Breast epithelium (tissue), 4 donors: ENCODE measurements around the gene EIF4G3. TPM values are rescaled to one million over a fixed set of nuclear protein-coding genes. Genes with fewer than 3 reads are reported as not detected.

ENCODE experiments used
- DNase-seq, 2 donors: peaks; one replicate each; pipeline ENCODE4 v3.0.0-alpha.2; 2019; ENCODE audit warnings: low spot score in 2 of 2
- H3K27ac ChIP-seq, 2 donors: fragments of 200-600 bp; sonication (generic) in 1 of 2; one replicate each; pipeline ENCODE4 v1.5.1; 2016 to 2019; ENCODE audit warnings: mild to moderate bottlenecking in 1 of 2
- H3K27me3 ChIP-seq, 2 donors: fragments of 200-600 bp; sonication (generic) in 1 of 2; one replicate each; pipeline versions ENCODE4 v1.5.1 to v1.6.0; 2017 to 2019; ENCODE audit warnings: control low read depth in 1 of 2, mild to moderate bottlenecking in 1 of 2
- H3K36me3 ChIP-seq: fragments of 200-600 bp; one replicate; pipeline ENCODE4 v1.5.1; 2019
- H3K4me1 ChIP-seq, 2 donors: fragments of 200-600 bp; sonication (generic); one replicate each; pipeline ENCODE4 v1.5.1; 2016 to 2019; ENCODE audit warnings: control low read depth in 1 of 2
- H3K4me3 ChIP-seq, 3 donors: fragments of 200-600 bp; sonication (generic); 1 replicate in 2 of 3; 2 replicates in 1 of 3; pipeline ENCODE4 v1.5.1; 2016 to 2019; ENCODE audit warnings: mild to moderate bottlenecking in 3 of 3, moderate library complexity in 2 of 3
- H3K9me3 ChIP-seq, 2 donors: fragments of 200-600 bp; sonication (generic) in 1 of 2; one replicate each; pipeline ENCODE4 v1.5.1; 2016 to 2019; ENCODE audit warnings: control low read depth in 1 of 2
- POLR2A ChIP-seq: fragments of 450-650 bp; IDR thresholded peaks from one replicate; pipeline ENCODE4 v1.6.1; 2016; ENCODE audit warnings: antibody characterized with exemption, mild to moderate bottlenecking, moderate library complexity
- POLR2AphosphoS5 ChIP-seq, 3 donors: sonication (generic); formaldehyde crosslinking; IDR thresholded peaks; one replicate each; pipeline ENCODE4 v1.6.1; 2017; ENCODE audit warnings: antibody characterized with exemption in 3 of 3
- intact Hi-C: fragments of 100-400 bp; cut with DNase I; formaldehyde crosslinking; loops from one replicate; pipeline ENCODE4 v1.15.1; 2023; ENCODE audit warnings: low total_unique reads
- total RNA-seq, 3 donors: library from RNA; depleted of rRNA; stranded (reverse); fragments of >200 nt; gene quantifications; one replicate each; pipeline ENCODE4 v1.1.0, GENCODE V29; 2016
- TF ChIP-seq, protein P1 (sequence below), 3 donors: fragments of 450-650 bp; IDR thresholded peaks; one replicate each; pipeline ENCODE4 v1.5.1; 2016 to 2017; ENCODE audit warnings: antibody characterized with exemption in 3 of 3, mild to moderate bottlenecking in 3 of 3, moderate library complexity in 3 of 3

EIF4G3 gene
- total RNA-seq, 3 donors from 2014 or later, result 37.8 to 52.4 (median 50.8) TPM

DNA sequence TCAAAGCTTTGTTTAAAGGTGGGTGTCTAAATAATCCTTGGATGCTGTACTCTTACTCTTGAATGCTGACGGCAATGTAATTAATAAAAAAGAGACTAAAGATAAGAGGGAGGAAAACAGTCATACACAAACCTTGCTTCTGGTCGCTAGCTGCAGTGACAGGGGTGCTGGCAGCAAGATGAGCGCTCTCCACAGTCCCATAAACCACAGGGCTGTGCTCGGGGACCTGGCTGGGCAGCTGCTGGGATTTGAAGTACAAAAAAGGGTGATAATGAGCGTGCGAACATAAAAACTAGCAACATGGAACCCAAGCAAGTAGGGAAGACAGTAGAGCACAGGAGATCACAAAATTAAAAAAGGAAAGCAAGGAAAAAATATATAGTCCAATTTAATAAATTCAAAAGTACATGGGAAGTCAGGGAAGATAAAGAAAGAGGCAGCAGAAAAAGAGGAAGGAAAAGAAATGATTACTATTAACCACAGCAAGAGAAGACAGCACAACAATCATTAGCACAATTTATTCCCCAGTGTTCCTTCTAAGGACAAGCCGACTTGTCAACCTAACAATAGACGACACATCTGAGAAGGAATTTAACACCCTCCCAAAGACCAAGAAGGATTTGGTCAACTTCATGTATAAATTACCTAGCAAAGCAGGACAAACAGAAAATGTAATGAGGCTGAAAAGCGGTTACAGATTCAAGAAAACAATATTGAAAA lies 226.7 kb downstream of the EIF4G3 start:
- no peaks in the 10 kb centered on the region for H3K36me3 ChIP-seq
- intact Hi-C loops, result no loop called here
- no peaks in the 10 kb centered on the region for H3K9me3 ChIP-seq
- H3K4me3 ChIP-seq, result no peak overlapping the region
- H3K4me1 ChIP-seq, result no peaks in the 10 kb centered on the region
- TF ChIP-seq POLR2AphosphoS5 (IDR thresholded peaks at IDR 0.05), result no peak
- TF ChIP-seq POLR2A, result no peak
- TF ChIP-seq, protein P1, sequence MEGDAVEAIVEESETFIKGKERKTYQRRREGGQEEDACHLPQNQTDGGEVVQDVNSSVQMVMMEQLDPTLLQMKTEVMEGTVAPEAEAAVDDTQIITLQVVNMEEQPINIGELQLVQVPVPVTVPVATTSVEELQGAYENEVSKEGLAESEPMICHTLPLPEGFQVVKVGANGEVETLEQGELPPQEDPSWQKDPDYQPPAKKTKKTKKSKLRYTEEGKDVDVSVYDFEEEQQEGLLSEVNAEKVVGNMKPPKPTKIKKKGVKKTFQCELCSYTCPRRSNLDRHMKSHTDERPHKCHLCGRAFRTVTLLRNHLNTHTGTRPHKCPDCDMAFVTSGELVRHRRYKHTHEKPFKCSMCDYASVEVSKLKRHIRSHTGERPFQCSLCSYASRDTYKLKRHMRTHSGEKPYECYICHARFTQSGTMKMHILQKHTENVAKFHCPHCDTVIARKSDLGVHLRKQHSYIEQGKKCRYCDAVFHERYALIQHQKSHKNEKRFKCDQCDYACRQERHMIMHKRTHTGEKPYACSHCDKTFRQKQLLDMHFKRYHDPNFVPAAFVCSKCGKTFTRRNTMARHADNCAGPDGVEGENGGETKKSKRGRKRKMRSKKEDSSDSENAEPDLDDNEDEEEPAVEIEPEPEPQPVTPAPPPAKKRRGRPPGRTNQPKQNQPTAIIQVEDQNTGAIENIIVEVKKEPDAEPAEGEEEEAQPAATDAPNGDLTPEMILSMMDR (IDR thresholded peaks at IDR 0.05), result no peak
- no peak overlapping the region for H3K27ac ChIP-seq
- H3K27me3 ChIP-seq, result no peaks in the 10 kb centered on the region
- DNase-seq, result no peak

DNA sequence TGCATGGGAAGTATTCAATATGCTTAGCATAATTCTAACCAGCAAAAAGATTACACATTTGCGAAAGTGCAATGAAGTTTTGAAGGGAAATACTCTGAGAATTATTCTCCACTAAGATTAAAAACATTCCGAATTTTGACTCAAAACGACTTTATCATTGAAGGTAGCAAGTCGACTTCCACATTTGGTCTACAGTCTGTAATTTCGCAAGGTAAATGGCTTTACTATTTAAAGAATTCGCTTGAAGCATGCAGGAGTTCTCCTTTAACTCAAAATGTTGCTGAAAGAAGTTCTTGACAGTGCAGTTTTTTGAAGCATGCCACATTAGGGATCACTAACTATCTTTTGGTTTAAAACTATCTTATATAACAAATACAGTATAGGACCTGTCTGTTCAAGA lies 228.6 kb downstream of the EIF4G3 start:
- intact Hi-C loops, result no loop called here

GRCh38 chr1:20947409-20947808 lies 229.3 kb downstream of the EIF4G3 start:
- Histone ChIP-seq H3K36me3 (no peaks in the 10 kb centered on the region), H3K27me3 (no peaks in the 10 kb centered on the region), H3K9me3 (no peaks in the 10 kb centered on the region), H3K4me1 (no peaks in the 10 kb centered on the region), H3K27ac (no peak overlapping the region), H3K4me3 (no peak overlapping the region)
- DNase-seq, result no peak
- intact Hi-C loops, result no loop called here
- TF ChIP-seq POLR2AphosphoS5 (IDR thresholded peaks at IDR 0.05), result no peak
- no peak for TF ChIP-seq POLR2A
- TF ChIP-seq, protein P1 (IDR thresholded peaks at IDR 0.05), result no peak

More for the DNA sequence above, 228.6 kb downstream of the EIF4G3 start:
- no peaks in the 10 kb centered on the region for H3K9me3 ChIP-seq
- no peaks in the 10 kb centered on the region for H3K36me3 ChIP-seq
- no peak for DNase-seq
- no peak overlapping the region for H3K4me3 ChIP-seq
- no peaks in the 10 kb centered on the region for H3K4me1 ChIP-seq
- H3K27ac ChIP-seq, result no peak overlapping the region
- TF ChIP-seq, protein P1 (IDR thresholded peaks at IDR 0.05), result no peak
- TF ChIP-seq POLR2A (no peak), POLR2AphosphoS5 (IDR thresholded peaks at IDR 0.05) (no peak)
- no peaks in the 10 kb centered on the region for H3K27me3 ChIP-seq

DNA sequence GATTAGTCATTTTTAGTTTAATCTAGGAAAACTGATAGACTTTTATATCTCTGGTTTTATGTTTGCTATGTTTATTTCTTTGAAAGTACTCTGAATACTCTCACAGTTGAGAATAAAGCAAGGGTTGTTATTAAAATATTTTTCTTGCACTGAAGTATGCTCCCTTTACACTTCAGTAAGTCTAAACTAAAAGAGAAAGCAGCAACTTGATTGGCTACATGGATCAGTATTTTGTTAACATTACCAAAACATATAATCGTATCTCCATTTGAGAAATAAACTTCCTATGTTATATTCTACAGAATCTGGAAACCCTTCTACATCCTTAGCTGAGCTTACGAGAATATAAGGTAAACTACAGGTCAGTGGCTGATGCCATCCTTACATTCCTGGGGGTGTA lies 240.1 kb downstream of the EIF4G3 start:
- intact Hi-C loops, result no loop called here
- H3K4me3 ChIP-seq, result no peak overlapping the region
- no peak for TF ChIP-seq POLR2A
- TF ChIP-seq, protein P1 (IDR thresholded peaks at IDR 0.05), result no peak
- TF ChIP-seq POLR2AphosphoS5 (IDR thresholded peaks at IDR 0.05), result no peak
- no peak for DNase-seq
- no peaks in the 10 kb centered on the region for H3K9me3 ChIP-seq
- no peaks in the 10 kb centered on the region for H3K27me3 ChIP-seq
- no peaks in the 10 kb centered on the region for H3K4me1 ChIP-seq
- H3K36me3 ChIP-seq, result no peaks in the 10 kb centered on the region
- no peak overlapping the region for H3K27ac ChIP-seq

GRCh38 chr1:20936216-20936615 lies 240.5 kb downstream of the EIF4G3 start:
- no peaks in the 10 kb centered on the region for H3K9me3 ChIP-seq
- intact Hi-C loops, result no loop called here
- H3K27me3 ChIP-seq, result no peaks in the 10 kb centered on the region
- no peak overlapping the region for H3K27ac ChIP-seq
- H3K4me3 ChIP-seq, result no peak overlapping the region
- no peak for DNase-seq
- H3K36me3 ChIP-seq, result no peaks in the 10 kb centered on the region
- TF ChIP-seq POLR2AphosphoS5 (IDR thresholded peaks at IDR 0.05), result no peak
- TF ChIP-seq, protein P1 (IDR thresholded peaks at IDR 0.05), result no peak
- no peak for TF ChIP-seq POLR2A
- H3K4me1 ChIP-seq, result no peaks in the 10 kb centered on the region
